K562 treated with DMSO at 1 percent for 4 hours (cell line): ENCODE results near the gene KIAA1217. TPM values are rescaled to one million over a fixed set of nuclear protein-coding genes. Genes with fewer than 3 reads are reported as not detected.

Source experiments
- total RNA-seq: library from RNA; unstranded; fragments of 300-600 nt; gene quantifications from 2 replicates; pipeline ENCODE4 v1.2.3, GENCODE V29; 2022; ENCODE audit not compliant: insufficient read depth

Gene KIAA1217
- total RNA-seq: not detected in 2 replicates

GRCh38 chr10:24208661-24209431, at the start of gene KIAA1217:
Gene KIAA1217 (plus strand): TSS chr10:24209138. CDS start chr10:24209194, 56 bp downstream.

